ENCODE results near the gene SKIC8. TPM values are rescaled to one million over a fixed set of nuclear protein-coding genes. Genes with fewer than 3 reads are reported as not detected.

SKIC8 gene
- total RNA-seq, 2 experiments from 2014 or later, result 59.8 to 66.8 TPM

- ChIA-PET CTCF (ENCODE audit: unreplicated experiment) (interaction anchor here (0.5 kb wide), 1 partner anchor 14 kb away, joined by 3 read pairs; no protein-coding TSS in a partner anchor), POLR2A (interaction anchor here (0.6 kb wide), 1 partner anchor 26 kb away, joined by 3 read pairs; the partner anchor contains the start of gene SKIC8)
- Histone ChIP-seq H3K79me2 (ENCODE audit: insufficient read depth, low read depth, low read length) (no peaks in the 10 kb centered on the region), H3K27ac (ENCODE audit: low read depth, low read length, poor library complexity, severe bottlenecking) (no peak overlapping the region), H3K4me3 (ENCODE audit: low read depth, low read length, poor library complexity, severe bottlenecking) (no peak overlapping the region), H3K36me3 (ENCODE audit: insufficient read depth, low read length) (no peaks in the 10 kb centered on the region), H2AFZ (ENCODE audit: low read length) (no peak overlapping the region), H3K9me3 (ENCODE audit: low read length) (no peaks in the 10 kb centered on the region), H3K4me1 (ENCODE audit: insufficient read depth, low read length, poor library complexity, severe bottlenecking) (no peaks in the 10 kb centered on the region), H4K20me1 (ENCODE audit: insufficient read depth, low read length) (no peaks in the 10 kb centered on the region), H3K9me2 (ENCODE audit: insufficient read depth, low read length) (no peaks in the 10 kb centered on the region), H3K4me2 (ENCODE audit: low read length) (no peak overlapping the region)
- intact Hi-C loops (cut with micrococcal nuclease; ENCODE audit: unreplicated experiment), result no loop called here
- no peak for TF ChIP-seq CTCF (conservative IDR thresholded peaks at IDR 0.05; ENCODE audit: low read length)
- TF ChIP-seq EZH2phosphoT487 (IDR thresholded peaks at IDR 0.05; ENCODE audit: borderline replicate concordance, low read depth, low read length), result no peak
- no TSS peak for BruUV-seq (replicated peaks)
- DNase-seq (ENCODE audit: low spot score), result no peak
These were observed 25.9 kb upstream of the SKIC8 start for GRCh38 chr15:78325092-78325843.

- DNase-seq (ENCODE audit: low spot score), result no peak
- no peak overlapping the region for H3K27ac ChIP-seq (ENCODE audit: low read depth, low read length, poor library complexity, severe bottlenecking)
- no peaks in the 10 kb centered on the region for H3K9me2 ChIP-seq (ENCODE audit: insufficient read depth, low read length)
- no TSS peak for BruUV-seq (replicated peaks)
- H3K79me2 ChIP-seq (ENCODE audit: insufficient read depth, low read depth, low read length), result no peaks in the 10 kb centered on the region
- ChIA-PET CTCF (ENCODE audit: unreplicated experiment) (no interaction called here), POLR2A (interaction anchor here (0.6 kb wide), 1 partner anchor 370 kb away, joined by 3 read pairs; no protein-coding TSS in a partner anchor)
- no peak overlapping the region for H2AFZ ChIP-seq (ENCODE audit: low read length)
- no peak overlapping the region for H3K4me3 ChIP-seq (ENCODE audit: low read depth, low read length, poor library complexity, severe bottlenecking)
- no peaks in the 10 kb centered on the region for H3K9me3 ChIP-seq (ENCODE audit: low read length)
- H3K4me1 ChIP-seq (ENCODE audit: insufficient read depth, low read length, poor library complexity, severe bottlenecking), result no peaks in the 10 kb centered on the region
- no peak overlapping the region for H3K4me2 ChIP-seq (ENCODE audit: low read length)
- intact Hi-C loops (cut with micrococcal nuclease; ENCODE audit: unreplicated experiment), result no loop called here
- TF ChIP-seq EZH2phosphoT487 (IDR thresholded peaks at IDR 0.05; ENCODE audit: borderline replicate concordance, low read depth, low read length), result no peak
- TF ChIP-seq CTCF (conservative IDR thresholded peaks at IDR 0.05; ENCODE audit: low read length), result no peak
- no peaks in the 10 kb centered on the region for H4K20me1 ChIP-seq (ENCODE audit: insufficient read depth, low read length)
- no peaks in the 10 kb centered on the region for H3K36me3 ChIP-seq (ENCODE audit: insufficient read depth, low read length)
These were observed 24.7 kb upstream of the SKIC8 start for GRCh38 chr15:78324144-78324543.

- Histone ChIP-seq H4K20me1 (ENCODE audit: insufficient read depth, low read length) (no peaks in the 10 kb centered on the region), H3K4me3 (ENCODE audit: low read depth, low read length, poor library complexity, severe bottlenecking) (no peak overlapping the region), H3K9me3 (ENCODE audit: low read length) (no peaks in the 10 kb centered on the region), H3K36me3 (ENCODE audit: insufficient read depth, low read length) (no peaks in the 10 kb centered on the region), H3K79me2 (ENCODE audit: insufficient read depth, low read depth, low read length) (no peaks in the 10 kb centered on the region), H3K9me2 (ENCODE audit: insufficient read depth, low read length) (no peaks in the 10 kb centered on the region), H3K4me1 (ENCODE audit: insufficient read depth, low read length, poor library complexity, severe bottlenecking) (no peaks in the 10 kb centered on the region), H3K4me2 (ENCODE audit: low read length) (no peak overlapping the region), H2AFZ (ENCODE audit: low read length) (no peak overlapping the region), H3K27ac (ENCODE audit: low read depth, low read length, poor library complexity, severe bottlenecking) (no peak overlapping the region)
- ChIA-PET CTCF (ENCODE audit: unreplicated experiment) (no interaction called here), POLR2A (interaction anchor here (0.6 kb wide), 1 partner anchor 371 kb away, joined by 3 read pairs; no protein-coding TSS in a partner anchor)
- no peak for TF ChIP-seq CTCF (conservative IDR thresholded peaks at IDR 0.05; ENCODE audit: low read length)
- no peak for TF ChIP-seq EZH2phosphoT487 (IDR thresholded peaks at IDR 0.05; ENCODE audit: borderline replicate concordance, low read depth, low read length)
- intact Hi-C loops (cut with micrococcal nuclease; ENCODE audit: unreplicated experiment), result no loop called here
- DNase-seq (ENCODE audit: low spot score), result no peak
- no TSS peak for BruUV-seq (replicated peaks)
These were observed 24.3 kb upstream of the SKIC8 start for GRCh38 chr15:78323693-78324092.

All from OCI-LY7 (cell line).